PC-9 (cell line): Measurements from ENCODE around the gene CLMN. TPM values are rescaled to one million over a fixed set of nuclear protein-coding genes. Genes with fewer than 3 reads are reported as not detected.

Source experiments
- BruUV-seq: library from RNA; stranded (reverse); fragments of 400-500 nt; replicated peaks from 2 replicates; lab custom pipeline; 2021; lab: Mats Ljungman, UMichigan
- CTCF ChIA-PET: fragments of 300-600 bp; sonication (Branson Sonifier 250); formaldehyde crosslinking; loops from one replicate; lab custom pipeline; 2022; ENCODE audit warnings: antibody characterized with exemption; lab: Charles Lee
- POLR2A ChIA-PET: fragments of 300-600 bp; sonication (Branson Sonifier 250); formaldehyde crosslinking; loops from one replicate; lab custom pipeline; 2022; ENCODE audit warnings: antibody characterized with exemption; ENCODE audit not compliant: unreplicated experiment; lab: Charles Lee
- DNase-seq, 2 experiments: peaks; one replicate each; pipeline versions ENCODE4 v3.0.0 to v3.0.0-alpha.2; 2015 to 2022; ENCODE audit warnings: mixed read lengths in 1 of 2
- H2AFZ ChIP-seq: fragments of 200-600 bp; sonication (generic); 2 replicates; pipeline ENCODE4 v1.8.1; 2017; ENCODE audit warnings: antibody characterized with exemption
- H3F3A ChIP-seq: fragments of 200-600 bp; sonication (generic); 2 replicates; pipeline ENCODE4 v1.8.1; 2017; ENCODE audit warnings: antibody characterized with exemption, mild to moderate bottlenecking, low read depth; ENCODE audit not compliant: insufficient read depth
- H3K27ac ChIP-seq: fragments of 200-600 bp; sonication (generic); 2 replicates; pipeline ENCODE4 v1.6.1; 2016; ENCODE audit warnings: mixed run types
- H3K27me3 ChIP-seq: fragments of 200-600 bp; sonication (generic); 2 replicates; pipeline ENCODE4 v1.6.1; 2016; ENCODE audit warnings: low read depth, mixed run types; ENCODE audit not compliant: insufficient read depth
- H3K36me3 ChIP-seq: fragments of 200-600 bp; sonication (generic); 2 replicates; pipeline ENCODE4 v1.6.1; 2016; ENCODE audit warnings: low read depth, mixed run types
- H3K4me1 ChIP-seq: fragments of 200-600 bp; sonication (generic); replicated peaks from 2 replicates; pipeline ENCODE4 v1.6.1; 2016; ENCODE audit warnings: mixed run types; ENCODE audit not compliant: insufficient read depth
- H3K4me2 ChIP-seq: fragments of 200-600 bp; sonication (generic); 2 replicates; pipeline ENCODE4 v1.6.1; 2017; ENCODE audit warnings: mixed run types
- H3K4me3 ChIP-seq: fragments of 200-600 bp; sonication (generic); 2 replicates; pipeline ENCODE4 v1.6.1; 2016; ENCODE audit warnings: mixed run types
- H3K79me2 ChIP-seq: fragments of 200-600 bp; sonication (generic); 2 replicates; pipeline ENCODE4 v1.6.1; 2017; ENCODE audit warnings: low read depth, mixed run types
- H3K9me2 ChIP-seq: fragments of 200-600 bp; sonication (generic); 2 replicates; pipeline ENCODE4 v1.8.1; 2017; ENCODE audit warnings: mild to moderate bottlenecking; ENCODE audit not compliant: insufficient read depth
- H3K9me3 ChIP-seq: fragments of 200-600 bp; sonication (generic); 2 replicates; pipeline ENCODE4 v1.8.1; 2016; ENCODE audit warnings: low read depth; ENCODE audit not compliant: insufficient read depth
- H4K20me1 ChIP-seq: fragments of 200-600 bp; sonication (generic); 2 replicates; pipeline ENCODE4 v1.8.1; 2017; ENCODE audit not compliant: insufficient read depth
- EZH2 ChIP-seq: fragments of 200-600 bp; sonication (generic); IDR thresholded peaks from 2 replicates; pipeline ENCODE4 v1.8.0; 2017; ENCODE audit warnings: antibody characterized with exemption, low read depth
- intact Hi-C: fragments of 100-400 bp; cut with micrococcal nuclease; formaldehyde crosslinking; loops from one replicate; pipeline ENCODE4 v1.10.0; 2022; ENCODE audit not compliant: unreplicated experiment
- total RNA-seq: library from RNA; stranded (reverse); gene quantifications from 2 replicates; pipeline ENCODE4 v1.2.3, GENCODE V29; 2021
- TF ChIP-seq, protein P1 (sequence below): fragments of 200-600 bp; sonication (generic); conservative IDR thresholded peaks from 2 replicates; pipeline ENCODE4 v1.6.1; 2017; ENCODE audit warnings: mixed run types, antibody characterized with exemption, mild to moderate bottlenecking, moderate library complexity

The CLMN gene
- total RNA-seq, 1 experiment from 2014 or later: 15.8 TPM

GRCh38 chr14:95353007-95353406, 33.3 kb upstream of the CLMN start:
- CTCF ChIA-PET: no interaction called here
- Histone ChIP-seq H3K4me3 (no peak overlapping the region), H4K20me1 (no peaks in the 10 kb centered on the region), H3K36me3 (no peaks in the 10 kb centered on the region), H2AFZ (no peak overlapping the region), H3K79me2 (no peaks in the 10 kb centered on the region), H3K9me2 (no peaks in the 10 kb centered on the region), H3K9me3 (no peaks in the 10 kb centered on the region), H3K4me1 (no peaks in the 10 kb centered on the region), H3F3A (no peaks in the 10 kb centered on the region), H3K27me3 (no peaks in the 10 kb centered on the region), H3K27ac (no peak overlapping the region), H3K4me2 (no peak overlapping the region)
- no TSS peak for BruUV-seq
- TF ChIP-seq EZH2: no peak
- TF ChIP-seq, protein P1, sequence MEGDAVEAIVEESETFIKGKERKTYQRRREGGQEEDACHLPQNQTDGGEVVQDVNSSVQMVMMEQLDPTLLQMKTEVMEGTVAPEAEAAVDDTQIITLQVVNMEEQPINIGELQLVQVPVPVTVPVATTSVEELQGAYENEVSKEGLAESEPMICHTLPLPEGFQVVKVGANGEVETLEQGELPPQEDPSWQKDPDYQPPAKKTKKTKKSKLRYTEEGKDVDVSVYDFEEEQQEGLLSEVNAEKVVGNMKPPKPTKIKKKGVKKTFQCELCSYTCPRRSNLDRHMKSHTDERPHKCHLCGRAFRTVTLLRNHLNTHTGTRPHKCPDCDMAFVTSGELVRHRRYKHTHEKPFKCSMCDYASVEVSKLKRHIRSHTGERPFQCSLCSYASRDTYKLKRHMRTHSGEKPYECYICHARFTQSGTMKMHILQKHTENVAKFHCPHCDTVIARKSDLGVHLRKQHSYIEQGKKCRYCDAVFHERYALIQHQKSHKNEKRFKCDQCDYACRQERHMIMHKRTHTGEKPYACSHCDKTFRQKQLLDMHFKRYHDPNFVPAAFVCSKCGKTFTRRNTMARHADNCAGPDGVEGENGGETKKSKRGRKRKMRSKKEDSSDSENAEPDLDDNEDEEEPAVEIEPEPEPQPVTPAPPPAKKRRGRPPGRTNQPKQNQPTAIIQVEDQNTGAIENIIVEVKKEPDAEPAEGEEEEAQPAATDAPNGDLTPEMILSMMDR: no peak
- intact Hi-C loops: no loop called here
- POLR2A ChIA-PET: no interaction called here
- DNase-seq: no peak

DNA sequence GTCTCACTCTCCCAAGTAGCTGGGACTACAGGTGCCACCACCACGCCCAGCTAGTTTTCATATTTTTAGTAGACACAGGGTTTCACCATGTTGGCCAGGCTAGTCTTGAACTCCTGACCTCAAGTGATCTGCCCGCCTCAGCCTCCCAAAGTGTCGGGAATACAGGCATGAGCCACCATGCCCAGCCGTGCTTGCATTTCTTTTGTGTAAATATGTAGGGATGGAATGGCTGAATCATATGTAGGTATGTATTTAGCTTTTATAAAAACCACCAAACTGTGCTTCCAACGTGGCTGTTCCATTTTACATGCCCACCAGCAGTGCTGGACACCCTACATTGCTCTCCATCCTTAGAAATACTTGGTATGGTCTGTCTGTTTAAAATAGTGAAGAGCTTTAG, 32.8 kb upstream of the CLMN start:
- Histone ChIP-seq H3K4me2 (no peak overlapping the region), H3K27ac (no peak overlapping the region), H4K20me1 (no peaks in the 10 kb centered on the region), H3K9me2 (no peaks in the 10 kb centered on the region), H3K79me2 (no peaks in the 10 kb centered on the region), H3K36me3 (no peaks in the 10 kb centered on the region), H3K4me1 (no peaks in the 10 kb centered on the region), H3F3A (no peaks in the 10 kb centered on the region), H2AFZ (no peak overlapping the region), H3K4me3 (no peak overlapping the region), H3K27me3 (no peaks in the 10 kb centered on the region), H3K9me3 (no peaks in the 10 kb centered on the region)
- no TSS peak for BruUV-seq
- DNase-seq: no peak
- no peak for TF ChIP-seq EZH2
- TF ChIP-seq, protein P1: no peak
- POLR2A ChIA-PET: no interaction called here
- CTCF ChIA-PET: no interaction called here
- intact Hi-C loops: no loop called here

- no TSS peak for BruUV-seq
- TF ChIP-seq EZH2: no peak
- TF ChIP-seq, protein P1: no peak
- no peaks in the 10 kb centered on the region for H3F3A ChIP-seq
- ChIA-PET CTCF (no interaction called here), POLR2A (no interaction called here)
- H3K4me2 ChIP-seq: no peak overlapping the region
- no peak overlapping the region for H3K4me3 ChIP-seq
- H3K4me1 ChIP-seq: no peaks in the 10 kb centered on the region
- H3K9me2 ChIP-seq: no peaks in the 10 kb centered on the region
- H4K20me1 ChIP-seq: no peaks in the 10 kb centered on the region
- no peaks in the 10 kb centered on the region for H3K9me3 ChIP-seq
- no peaks in the 10 kb centered on the region for H3K79me2 ChIP-seq
- no peaks in the 10 kb centered on the region for H3K36me3 ChIP-seq
- H3K27ac ChIP-seq: no peak overlapping the region
- H2AFZ ChIP-seq: no peak overlapping the region
- no peak for DNase-seq
- intact Hi-C loops: no loop called here
- H3K27me3 ChIP-seq: no peaks in the 10 kb centered on the region
Measured at GRCh38 chr14:95349241-95349640, 29.5 kb upstream of the CLMN start.
